Esophagus squamous epithelium (tissue), 5 donors: Measurements from ENCODE around the gene SMNDC1. TPM values are rescaled to one million over a fixed set of nuclear protein-coding genes. Genes with fewer than 3 reads are reported as not detected.
"Not testable (repeated sequence)": the region's sequence is repeated elsewhere in the genome, so short reads cannot be mapped to it uniquely, and the experiment has no call there.

ENCODE experiments used
- DNase-seq: peaks from one replicate; lab custom pipeline; 2025; lab: John Stamatoyannopoulos, UW
- H3K27ac ChIP-seq, 4 donors: fragments of 200-600 bp; sonication (generic); one replicate each; pipeline ENCODE4 v1.5.1; 2016 to 2019; ENCODE audit warnings: mild to moderate bottlenecking in 1 of 4
- H3K27me3 ChIP-seq, 4 donors: fragments of 200-600 bp; sonication (generic); 1 replicate in 3 of 4; 2 replicates in 1 of 4; pipeline versions ENCODE4 v1.5.1 to v1.6.0; 2017 to 2021; ENCODE audit warnings: antibody characterized with exemption in 1 of 4
- H3K36me3 ChIP-seq, 3 donors: fragments of 200-600 bp; sonication (generic); one replicate each; pipeline ENCODE4 v1.5.1; 2016 to 2019
- H3K4me1 ChIP-seq, 3 donors: fragments of 200-600 bp; sonication (generic); one replicate each; pipeline ENCODE4 v1.5.1; 2017 to 2019
- H3K4me3 ChIP-seq, 4 donors: fragments of 200-600 bp; sonication (generic); 1 replicate in 3 of 4; 2 replicates in 1 of 4; pipeline ENCODE4 v1.5.1; 2016 to 2019; ENCODE audit warnings: mild to moderate bottlenecking in 2 of 4, moderate library complexity in 1 of 4
- H3K9me3 ChIP-seq, 3 donors: fragments of 200-600 bp; sonication (generic); one replicate each; pipeline ENCODE4 v1.5.1; 2016 to 2019
- POLR2A ChIP-seq, 4 donors: fragments of 450-650 bp; IDR thresholded peaks; one replicate each; pipeline ENCODE4 v1.6.1; 2017; ENCODE audit warnings: antibody characterized with exemption in 4 of 4, mild to moderate bottlenecking in 4 of 4, moderate library complexity in 3 of 4
- WGBS, 2 donors: methylation state at CpG; one replicate each; pipeline ENCODE4 v1.1.5; 2018; 5-methylcytosine and 5-hydroxymethylcytosine counted together
- intact Hi-C: fragments of 100-400 bp; cut with DNase I; formaldehyde crosslinking; loops from one replicate; pipeline ENCODE4 v1.15.0; 2022
- total RNA-seq, 4 donors: library from RNA; depleted of rRNA; stranded (reverse); fragments of >200 nt; gene quantifications; one replicate each; pipeline ENCODE4 v1.1.0, GENCODE V29; 2016
- TF ChIP-seq, protein P1 (sequence below), 6 experiments: fragments of 450-650 bp in 4 of 6; fragments of 200-600 bp in 2 of 6; sonication (generic) in 2 of 6; IDR thresholded peaks; one replicate each; pipeline ENCODE4 v1.5.1; 2016 to 2019; ENCODE audit warnings: antibody characterized with exemption in 6 of 6, mild to moderate bottlenecking in 4 of 6, moderate library complexity in 4 of 6
- donor health status: DM: yes; HTN: yes; CAD: no.

The SMNDC1 gene
- total RNA-seq, 4 donors from 2014 or later: 9.5 to 13.9 (median 10.9) TPM

DNA sequence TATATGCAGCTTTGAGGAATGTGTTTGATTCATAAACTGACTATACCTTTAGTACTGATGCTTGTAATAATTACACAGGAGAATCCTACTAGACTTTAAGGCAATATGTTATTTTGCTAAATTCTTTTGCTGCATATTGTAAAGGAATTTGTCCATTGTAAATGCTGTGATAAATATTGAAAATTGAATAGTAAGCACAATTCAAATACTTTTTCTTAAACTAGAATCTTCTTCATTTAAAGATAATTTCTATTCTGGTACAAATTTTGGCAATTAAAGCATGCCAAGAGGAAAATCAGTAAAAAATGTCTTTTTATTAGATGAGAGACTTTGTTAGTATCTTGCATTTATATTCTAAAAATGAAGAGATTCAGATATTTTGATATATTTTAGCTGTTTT, 45.4 kb downstream of the SMNDC1 start:
- Histone ChIP-seq H3K36me3 (no peaks in the 10 kb centered on the region), H3K4me1 (peaks cover 0 to 8% (median 0%) of the 10 kb centered on the region in 3 donors), H3K9me3 (no peaks in the 10 kb centered on the region), H3K27ac (no peak overlapping the region), H3K27me3 (no peaks in the 10 kb centered on the region), H3K4me3 (no peak overlapping the region)
- no peak for DNase-seq
- intact Hi-C loops: no loop called here
- TF ChIP-seq, protein P1, sequence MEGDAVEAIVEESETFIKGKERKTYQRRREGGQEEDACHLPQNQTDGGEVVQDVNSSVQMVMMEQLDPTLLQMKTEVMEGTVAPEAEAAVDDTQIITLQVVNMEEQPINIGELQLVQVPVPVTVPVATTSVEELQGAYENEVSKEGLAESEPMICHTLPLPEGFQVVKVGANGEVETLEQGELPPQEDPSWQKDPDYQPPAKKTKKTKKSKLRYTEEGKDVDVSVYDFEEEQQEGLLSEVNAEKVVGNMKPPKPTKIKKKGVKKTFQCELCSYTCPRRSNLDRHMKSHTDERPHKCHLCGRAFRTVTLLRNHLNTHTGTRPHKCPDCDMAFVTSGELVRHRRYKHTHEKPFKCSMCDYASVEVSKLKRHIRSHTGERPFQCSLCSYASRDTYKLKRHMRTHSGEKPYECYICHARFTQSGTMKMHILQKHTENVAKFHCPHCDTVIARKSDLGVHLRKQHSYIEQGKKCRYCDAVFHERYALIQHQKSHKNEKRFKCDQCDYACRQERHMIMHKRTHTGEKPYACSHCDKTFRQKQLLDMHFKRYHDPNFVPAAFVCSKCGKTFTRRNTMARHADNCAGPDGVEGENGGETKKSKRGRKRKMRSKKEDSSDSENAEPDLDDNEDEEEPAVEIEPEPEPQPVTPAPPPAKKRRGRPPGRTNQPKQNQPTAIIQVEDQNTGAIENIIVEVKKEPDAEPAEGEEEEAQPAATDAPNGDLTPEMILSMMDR (IDR thresholded peaks at IDR 0.05): no peak
- no peak for TF ChIP-seq POLR2A (IDR thresholded peaks at IDR 0.05)

DNA sequence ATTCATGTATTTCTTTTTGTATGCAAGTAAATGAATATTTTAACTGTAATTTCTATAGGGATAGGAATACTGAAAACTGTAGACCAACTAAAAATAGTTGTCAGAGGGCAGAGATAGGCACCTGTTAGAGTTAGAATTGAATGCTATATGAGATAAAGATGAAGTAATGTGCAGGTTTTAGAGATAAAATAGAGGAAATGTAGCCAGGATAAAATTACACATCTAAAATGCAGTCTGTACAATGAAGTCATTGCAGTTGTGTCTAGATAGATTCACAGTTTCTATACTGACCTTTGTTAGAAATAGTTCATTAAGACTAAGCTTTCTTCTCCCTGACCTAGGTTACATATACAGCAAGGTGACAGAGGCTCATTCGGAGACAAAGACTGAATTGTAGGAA, 46.2 kb downstream of the SMNDC1 start:
- no peaks in the 10 kb centered on the region for H3K9me3 ChIP-seq
- H3K27ac ChIP-seq: no peak overlapping the region
- H3K36me3 ChIP-seq: no peaks in the 10 kb centered on the region
- peaks cover 0 to 8% (median 0%) of the 10 kb centered on the region in 3 donors for H3K4me1 ChIP-seq
- H3K4me3 ChIP-seq: no peak overlapping the region
- intact Hi-C loops: no loop called here
- no peak for DNase-seq
- no peaks in the 10 kb centered on the region for H3K27me3 ChIP-seq
- TF ChIP-seq, protein P1 (IDR thresholded peaks at IDR 0.05): no peak
- no peak for TF ChIP-seq POLR2A (IDR thresholded peaks at IDR 0.05)
- WGBS, 2 donors: 94 to 100% methylated on average over 1 of the region's 1 CpG

DNA sequence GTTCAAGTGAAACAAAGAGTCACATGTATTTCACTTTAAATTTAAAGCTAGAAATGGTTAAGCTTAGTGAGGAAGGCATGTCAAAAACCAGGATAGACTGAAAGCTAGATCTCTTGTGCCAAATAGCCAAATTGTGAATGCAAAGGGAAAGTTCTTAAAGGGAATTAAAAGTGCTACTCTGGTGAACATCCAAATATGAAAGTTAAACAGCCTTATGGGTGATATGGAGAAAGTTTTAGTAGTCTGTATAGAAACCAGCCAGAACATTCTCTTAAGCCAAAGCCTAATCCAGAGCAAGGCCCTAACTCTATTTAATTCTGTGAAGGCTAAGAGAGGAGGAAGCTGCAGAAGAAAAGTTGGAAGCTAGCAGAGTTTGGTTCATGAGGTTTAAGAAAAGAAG, 50.3 kb downstream of the SMNDC1 start:
- no peak for TF ChIP-seq POLR2A (IDR thresholded peaks at IDR 0.05)
- TF ChIP-seq, protein P1 (IDR thresholded peaks at IDR 0.05): no peak
- H3K27me3 ChIP-seq: no peaks in the 10 kb centered on the region
- intact Hi-C loops: no loop called here
- DNase-seq: no peak
- no peaks in the 10 kb centered on the region for H3K36me3 ChIP-seq
- no peaks in the 10 kb centered on the region for H3K9me3 ChIP-seq
- no peak overlapping the region for H3K27ac ChIP-seq
- H3K4me3 ChIP-seq: no peak overlapping the region
- no peaks in the 10 kb centered on the region for H3K4me1 ChIP-seq

DNA sequence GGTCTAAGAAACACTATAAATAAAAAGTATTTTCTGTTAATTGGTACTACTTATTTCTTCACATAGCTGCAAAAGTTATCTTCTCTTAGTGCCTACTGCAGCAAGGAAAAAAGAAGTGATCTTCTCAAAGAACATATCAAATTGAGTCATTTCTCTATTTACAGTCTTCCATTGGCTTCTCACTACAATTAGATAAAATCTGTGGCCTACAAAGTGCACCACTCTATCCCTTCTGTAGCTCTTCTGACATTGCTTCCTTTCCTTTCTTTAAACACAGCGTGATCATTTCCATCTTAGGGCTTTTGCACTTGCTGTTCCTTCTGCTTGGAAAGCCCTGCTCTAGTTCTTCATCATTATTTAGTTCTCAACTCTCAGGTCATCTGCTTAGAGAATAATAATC, 52.6 kb downstream of the SMNDC1 start:
- H3K4me3 ChIP-seq: no peak overlapping the region
- no peaks in the 10 kb centered on the region for H3K4me1 ChIP-seq
- no peak for DNase-seq
- H3K36me3 ChIP-seq: peaks cover 0 to 8% (median 0%) of the 10 kb centered on the region in 3 donors
- no peak overlapping the region for H3K27ac ChIP-seq
- no peak for TF ChIP-seq POLR2A (IDR thresholded peaks at IDR 0.05)
- TF ChIP-seq, protein P1 (IDR thresholded peaks at IDR 0.05): no peak
- 77 to 93% methylated on average over 1 of the region's 1 CpG for WGBS, 2 donors
- intact Hi-C loops: no loop called here
- H3K27me3 ChIP-seq: no peaks in the 10 kb centered on the region
- no peaks in the 10 kb centered on the region for H3K9me3 ChIP-seq

DNA sequence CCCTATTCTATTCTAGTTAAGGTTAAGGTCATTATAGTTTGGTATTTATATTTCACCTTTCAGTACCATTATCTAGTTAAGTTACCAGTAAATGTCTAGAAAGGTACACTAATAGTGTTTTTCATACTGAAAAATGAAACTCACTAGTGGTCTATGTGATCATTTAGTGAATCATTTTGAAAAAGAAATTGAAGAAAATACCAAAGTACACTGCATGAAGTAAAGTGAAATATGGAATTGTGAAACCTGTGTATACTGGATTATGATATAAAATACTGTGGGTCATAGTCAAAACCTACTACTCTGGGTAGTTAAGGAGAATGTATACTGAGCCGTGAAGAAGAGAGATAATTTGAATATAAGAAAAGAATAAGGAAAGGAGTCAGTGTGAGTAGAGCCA, 53.3 kb downstream of the SMNDC1 start:
- peaks cover 0 to 11% (median 0%) of the 10 kb centered on the region in 3 donors for H3K36me3 ChIP-seq
- H3K4me3 ChIP-seq, H3K9me3 ChIP-seq, DNase-seq, intact Hi-C loops, H3K4me1 ChIP-seq, H3K27ac ChIP-seq, H3K27me3 ChIP-seq: not testable (repeated sequence)
- WGBS, 2 donors: 55 to 86% methylated on average over 1 of the region's 1 CpG

DNA sequence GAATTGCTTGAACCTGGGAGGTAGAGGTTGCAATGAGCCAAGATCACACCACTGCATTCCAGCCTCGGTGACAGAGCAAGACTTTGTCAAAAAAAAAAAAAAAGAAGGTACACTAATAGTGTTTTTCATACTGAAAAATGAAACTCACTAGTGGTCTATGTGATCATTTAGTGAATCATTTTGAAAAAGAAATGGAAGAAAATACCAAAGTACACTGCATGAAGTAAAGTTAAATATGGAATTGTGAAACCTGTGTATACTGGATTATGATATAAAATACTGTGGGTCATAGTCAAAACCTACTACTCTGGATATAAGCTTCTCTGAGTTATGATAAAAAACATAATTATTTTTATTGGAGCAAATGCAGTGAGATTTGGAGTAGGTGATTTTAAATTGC, 55.2 kb downstream of the SMNDC1 start:
- H3K27me3 ChIP-seq, H3K4me1 ChIP-seq, H3K9me3 ChIP-seq, intact Hi-C loops, DNase-seq, H3K4me3 ChIP-seq, H3K27ac ChIP-seq: not testable (repeated sequence)
- H3K36me3 ChIP-seq: peaks cover 0 to 26% (median 0%) of the 10 kb centered on the region in 3 donors
- WGBS, 2 donors: 53 to 83% methylated on average over 1 of the region's 1 CpG

DNA sequence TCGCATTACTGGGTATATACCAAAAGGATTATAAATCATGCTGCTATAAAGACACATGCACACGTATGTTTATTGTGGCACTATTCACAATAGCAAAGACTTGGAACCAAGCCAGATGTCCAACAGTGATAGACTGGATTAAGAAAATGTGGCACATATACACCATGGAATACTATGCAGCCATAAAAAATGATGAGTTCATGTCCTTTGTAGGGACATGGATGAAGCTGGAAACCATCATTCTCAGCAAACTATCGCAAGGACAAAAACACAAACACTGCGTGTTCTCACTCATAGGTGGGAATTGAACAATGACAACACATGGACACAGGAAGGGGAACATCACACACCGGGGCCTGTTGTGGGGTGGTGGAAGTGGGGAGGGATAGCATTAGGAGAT, 56.9 kb downstream of the SMNDC1 start:
- peaks cover 0 to 26% (median 0%) of the 10 kb centered on the region in 3 donors for H3K36me3 ChIP-seq
- H3K27ac ChIP-seq, H3K4me3 ChIP-seq, H3K4me1 ChIP-seq, DNase-seq, intact Hi-C loops, H3K27me3 ChIP-seq, H3K9me3 ChIP-seq: not testable (repeated sequence)
- 77 to 95% methylated on average over 4 to 5 of the region's 5 CpGs for WGBS, 2 donors
